ENCODE data around the gene CHM.

DNA sequence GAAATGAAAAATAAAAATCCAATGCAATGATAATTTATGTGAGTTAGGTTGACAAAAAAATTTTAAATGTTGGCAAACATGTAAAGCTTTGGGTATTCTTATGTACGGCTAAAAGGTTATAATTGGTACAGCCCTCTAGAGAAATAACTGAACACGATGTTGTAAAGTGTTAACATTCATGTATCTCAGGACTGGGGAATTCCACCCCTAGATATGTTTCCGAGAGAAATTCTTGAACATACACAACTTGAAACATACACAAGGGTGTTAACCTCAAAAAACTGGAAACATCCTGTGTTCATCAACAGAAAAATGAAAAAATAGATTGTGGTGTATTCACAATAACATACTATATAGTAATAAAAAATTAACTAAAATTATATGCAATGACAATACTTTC, 91.8 kb downstream of the CHM start:
- TF ChIP-seq, protein P1, sequence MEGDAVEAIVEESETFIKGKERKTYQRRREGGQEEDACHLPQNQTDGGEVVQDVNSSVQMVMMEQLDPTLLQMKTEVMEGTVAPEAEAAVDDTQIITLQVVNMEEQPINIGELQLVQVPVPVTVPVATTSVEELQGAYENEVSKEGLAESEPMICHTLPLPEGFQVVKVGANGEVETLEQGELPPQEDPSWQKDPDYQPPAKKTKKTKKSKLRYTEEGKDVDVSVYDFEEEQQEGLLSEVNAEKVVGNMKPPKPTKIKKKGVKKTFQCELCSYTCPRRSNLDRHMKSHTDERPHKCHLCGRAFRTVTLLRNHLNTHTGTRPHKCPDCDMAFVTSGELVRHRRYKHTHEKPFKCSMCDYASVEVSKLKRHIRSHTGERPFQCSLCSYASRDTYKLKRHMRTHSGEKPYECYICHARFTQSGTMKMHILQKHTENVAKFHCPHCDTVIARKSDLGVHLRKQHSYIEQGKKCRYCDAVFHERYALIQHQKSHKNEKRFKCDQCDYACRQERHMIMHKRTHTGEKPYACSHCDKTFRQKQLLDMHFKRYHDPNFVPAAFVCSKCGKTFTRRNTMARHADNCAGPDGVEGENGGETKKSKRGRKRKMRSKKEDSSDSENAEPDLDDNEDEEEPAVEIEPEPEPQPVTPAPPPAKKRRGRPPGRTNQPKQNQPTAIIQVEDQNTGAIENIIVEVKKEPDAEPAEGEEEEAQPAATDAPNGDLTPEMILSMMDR (IDR thresholded peaks at IDR 0.05; ENCODE audit: insufficient read depth, low read length, poor library complexity, severe bottlenecking), result no peak
- no peak for TF ChIP-seq EZH2phosphoT487 (conservative IDR thresholded peaks at IDR 0.05; ENCODE audit: low read length)
